Gastroesophageal sphincter (tissue), 4 donors: Measurements from ENCODE around the gene CYP3A7. TPM values are rescaled to one million over a fixed set of nuclear protein-coding genes. Genes with fewer than 3 reads are reported as not detected.

Experiments
- ATAC-seq: fragments of 150-250 bp; one replicate; pipeline ENCODE4 v1.9.1; 2016; ENCODE audit warnings: mild to moderate bottlenecking, moderate library complexity
- H3K27ac ChIP-seq, 4 donors: fragments of 200-600 bp; sonication (generic) in 3 of 4; 1 replicate in 3 of 4; 2 replicates in 1 of 4; pipeline ENCODE4 v1.5.1; 2016 to 2019
- H3K27me3 ChIP-seq: fragments of 200-600 bp; sonication (generic); one replicate; pipeline ENCODE4 v1.5.1; 2019
- H3K36me3 ChIP-seq, 2 donors: fragments of 200-600 bp; sonication (generic); one replicate each; pipeline ENCODE4 v1.5.1; 2019; ENCODE audit warnings: control low read depth in 1 of 2
- H3K4me1 ChIP-seq, 3 donors: fragments of 200-600 bp; sonication (generic); 1 replicate in 2 of 3; 2 replicates in 1 of 3; pipeline ENCODE4 v1.5.1; 2016 to 2019; ENCODE audit warnings: control low read depth in 2 of 3
- H3K4me3 ChIP-seq, 2 donors: fragments of 200-600 bp; sonication (generic); one replicate each; pipeline ENCODE4 v1.5.1; 2019; ENCODE audit warnings: mild to moderate bottlenecking in 1 of 2, moderate library complexity in 1 of 2
- H3K9me3 ChIP-seq, 3 donors: fragments of 200-600 bp; sonication (generic); one replicate each; pipeline ENCODE4 v1.5.1; 2017 to 2019; ENCODE audit warnings: control low read depth in 2 of 3
- EP300 ChIP-seq: sonication (generic); formaldehyde crosslinking; IDR thresholded peaks from one replicate; pipeline ENCODE4 v1.6.1; 2017; ENCODE audit warnings: antibody characterized with exemption, mild to moderate bottlenecking
- POLR2A ChIP-seq, 2 donors: fragments of 450-650 bp; IDR thresholded peaks; one replicate each; pipeline ENCODE4 v1.6.1; 2017; ENCODE audit warnings: antibody characterized with exemption in 2 of 2, mild to moderate bottlenecking in 2 of 2, moderate library complexity in 1 of 2
- POLR2AphosphoS5 ChIP-seq: sonication (generic); formaldehyde crosslinking; IDR thresholded peaks from one replicate; pipeline ENCODE4 v1.6.1; 2017; ENCODE audit warnings: antibody characterized with exemption
- WGBS, 2 donors: methylation state at CpG; one replicate each; pipeline ENCODE4 v1.1.5; 2018; ENCODE audit warnings: low coverage in 1 of 2; 5-methylcytosine and 5-hydroxymethylcytosine counted together
- total RNA-seq, 4 donors: library from RNA; depleted of rRNA; stranded (reverse); fragments of >200 nt; gene quantifications; one replicate each; pipeline ENCODE4 v1.1.0, GENCODE V29; 2016
- TF ChIP-seq, protein P1 (sequence below), 4 experiments: fragments of 200-600 bp in 2 of 4; fragments of 450-650 bp in 2 of 4; sonication (generic) in 1 of 4; IDR thresholded peaks; one replicate each; pipeline ENCODE4 v1.5.1; 2017 to 2019; ENCODE audit warnings: antibody characterized with exemption in 4 of 4, mild to moderate bottlenecking in 2 of 4, moderate library complexity in 2 of 4

Gene CYP3A7
- total RNA-seq, 4 donors from 2014 or later: not detected

DNA sequence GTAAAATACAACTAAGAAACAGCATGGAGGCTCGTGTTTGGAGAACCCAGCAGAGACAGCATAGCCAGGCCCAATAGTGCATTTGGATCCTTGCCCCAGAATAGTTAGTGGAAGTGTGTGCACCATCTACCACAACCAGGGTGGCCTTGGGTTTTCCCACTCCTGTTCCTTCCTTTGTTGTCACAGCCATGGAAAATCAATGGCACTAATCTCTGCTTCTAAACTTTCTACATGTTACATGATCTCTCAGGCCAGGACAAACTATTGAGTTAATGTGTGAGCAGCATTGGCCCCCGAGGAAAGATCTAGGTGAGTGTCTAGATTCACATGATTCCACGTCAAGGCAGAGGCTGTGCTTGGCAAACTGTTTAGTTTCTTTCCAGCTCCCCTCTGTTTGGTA is 2.0 kb downstream of the CYP3A7 start:
- H3K4me3 ChIP-seq: no peak overlapping the region
- no peaks in the 10 kb centered on the region for H3K9me3 ChIP-seq
- 79 to 100% methylated on average over 1 to 3 of the region's 3 CpGs for WGBS, 2 donors
- no peaks in the 10 kb centered on the region for H3K4me1 ChIP-seq
- no peak overlapping the region for H3K27ac ChIP-seq
- ATAC-seq: no peak
- H3K27me3 ChIP-seq: no peaks in the 10 kb centered on the region
- TF ChIP-seq EP300 (no peak), POLR2AphosphoS5 (no peak), POLR2A (IDR thresholded peaks at IDR 0.05) (no peak)
- TF ChIP-seq, protein P1, sequence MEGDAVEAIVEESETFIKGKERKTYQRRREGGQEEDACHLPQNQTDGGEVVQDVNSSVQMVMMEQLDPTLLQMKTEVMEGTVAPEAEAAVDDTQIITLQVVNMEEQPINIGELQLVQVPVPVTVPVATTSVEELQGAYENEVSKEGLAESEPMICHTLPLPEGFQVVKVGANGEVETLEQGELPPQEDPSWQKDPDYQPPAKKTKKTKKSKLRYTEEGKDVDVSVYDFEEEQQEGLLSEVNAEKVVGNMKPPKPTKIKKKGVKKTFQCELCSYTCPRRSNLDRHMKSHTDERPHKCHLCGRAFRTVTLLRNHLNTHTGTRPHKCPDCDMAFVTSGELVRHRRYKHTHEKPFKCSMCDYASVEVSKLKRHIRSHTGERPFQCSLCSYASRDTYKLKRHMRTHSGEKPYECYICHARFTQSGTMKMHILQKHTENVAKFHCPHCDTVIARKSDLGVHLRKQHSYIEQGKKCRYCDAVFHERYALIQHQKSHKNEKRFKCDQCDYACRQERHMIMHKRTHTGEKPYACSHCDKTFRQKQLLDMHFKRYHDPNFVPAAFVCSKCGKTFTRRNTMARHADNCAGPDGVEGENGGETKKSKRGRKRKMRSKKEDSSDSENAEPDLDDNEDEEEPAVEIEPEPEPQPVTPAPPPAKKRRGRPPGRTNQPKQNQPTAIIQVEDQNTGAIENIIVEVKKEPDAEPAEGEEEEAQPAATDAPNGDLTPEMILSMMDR (IDR thresholded peaks at IDR 0.05): no peak
- peaks cover 0 to 17% of the 10 kb centered on the region in 2 donors for H3K36me3 ChIP-seq

DNA sequence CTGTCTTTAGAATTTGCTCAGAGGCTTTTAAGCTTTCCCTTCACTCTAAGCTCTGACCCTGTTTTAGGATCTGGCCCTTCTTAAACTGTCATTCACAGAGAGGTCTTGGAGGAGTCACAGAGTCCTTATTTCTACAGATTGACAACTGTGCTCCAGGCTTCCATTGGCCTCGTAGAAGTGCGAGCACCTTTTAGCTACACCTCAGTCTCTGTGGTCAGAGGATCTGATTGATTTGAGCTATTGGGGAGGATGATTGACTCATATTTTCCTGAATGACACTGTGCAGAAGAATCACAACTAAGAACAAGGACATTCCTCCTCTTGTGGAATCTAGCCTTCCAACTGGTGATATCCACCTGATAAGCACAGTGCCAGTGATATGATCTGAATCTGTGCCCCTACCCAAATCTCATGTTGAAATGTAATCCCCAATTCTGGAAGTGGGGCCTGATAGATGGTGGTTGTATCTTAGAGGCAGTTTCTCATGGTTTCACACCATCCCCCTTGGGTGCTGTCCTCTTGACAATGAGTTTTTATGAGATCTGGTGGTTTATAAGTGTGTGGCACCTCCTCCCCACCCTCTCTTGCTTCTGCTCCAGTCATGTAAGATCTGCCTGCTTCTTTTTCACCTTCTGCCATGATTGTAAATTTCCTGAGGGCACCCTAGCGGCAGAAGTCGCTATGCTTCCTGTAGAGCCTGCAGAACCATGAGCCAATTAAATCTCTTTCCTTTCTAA is 3.2 kb downstream of the CYP3A7 start:
- H3K36me3 ChIP-seq: peaks cover 0 to 5% of the 10 kb centered on the region in 2 donors
- TF ChIP-seq, protein P1 (IDR thresholded peaks at IDR 0.05): no peak
- TF ChIP-seq POLR2A (IDR thresholded peaks at IDR 0.05) (no peak), EP300 (no peak), POLR2AphosphoS5 (no peak)
- H3K4me3 ChIP-seq: no peak overlapping the region
- H3K9me3 ChIP-seq: no peaks in the 10 kb centered on the region
- H3K27me3 ChIP-seq: no peaks in the 10 kb centered on the region
- ATAC-seq: no peak
- H3K4me1 ChIP-seq: no peaks in the 10 kb centered on the region
- H3K27ac ChIP-seq: no peak overlapping the region
- 100% methylated on average over 2 to 4 of the region's 4 CpGs for WGBS, 2 donors

DNA sequence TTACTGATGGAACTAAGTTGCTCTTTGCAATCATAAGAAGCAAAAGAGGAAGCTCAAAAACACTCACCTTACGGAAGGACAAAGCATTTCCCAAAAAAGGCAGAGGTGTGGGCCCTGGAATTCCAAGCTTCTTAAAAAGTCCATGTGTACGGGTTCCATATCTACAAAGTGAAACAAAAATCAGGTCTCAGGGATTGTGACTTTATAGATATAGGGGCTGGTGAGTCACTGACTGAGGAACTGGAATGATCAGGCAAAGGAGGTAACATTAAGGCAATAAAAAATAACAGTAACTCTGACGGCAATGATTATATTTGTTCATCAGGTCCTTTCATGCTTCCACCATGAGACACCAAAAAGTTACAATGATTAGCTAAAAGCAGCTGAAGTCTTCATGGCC is 4.0 kb downstream of the CYP3A7 start:
- no peaks in the 10 kb centered on the region for H3K9me3 ChIP-seq
- no peaks in the 10 kb centered on the region for H3K36me3 ChIP-seq
- H3K4me1 ChIP-seq: no peaks in the 10 kb centered on the region
- H3K4me3 ChIP-seq: no peak overlapping the region
- H3K27ac ChIP-seq: no peak overlapping the region
- 79 to 81% methylated on average over 3 of the region's 3 CpGs for WGBS, 2 donors
- TF ChIP-seq POLR2AphosphoS5 (no peak), POLR2A (IDR thresholded peaks at IDR 0.05) (no peak)
- TF ChIP-seq, protein P1 (IDR thresholded peaks at IDR 0.05): no peak
- no peaks in the 10 kb centered on the region for H3K27me3 ChIP-seq
- ATAC-seq: no peak

DNA sequence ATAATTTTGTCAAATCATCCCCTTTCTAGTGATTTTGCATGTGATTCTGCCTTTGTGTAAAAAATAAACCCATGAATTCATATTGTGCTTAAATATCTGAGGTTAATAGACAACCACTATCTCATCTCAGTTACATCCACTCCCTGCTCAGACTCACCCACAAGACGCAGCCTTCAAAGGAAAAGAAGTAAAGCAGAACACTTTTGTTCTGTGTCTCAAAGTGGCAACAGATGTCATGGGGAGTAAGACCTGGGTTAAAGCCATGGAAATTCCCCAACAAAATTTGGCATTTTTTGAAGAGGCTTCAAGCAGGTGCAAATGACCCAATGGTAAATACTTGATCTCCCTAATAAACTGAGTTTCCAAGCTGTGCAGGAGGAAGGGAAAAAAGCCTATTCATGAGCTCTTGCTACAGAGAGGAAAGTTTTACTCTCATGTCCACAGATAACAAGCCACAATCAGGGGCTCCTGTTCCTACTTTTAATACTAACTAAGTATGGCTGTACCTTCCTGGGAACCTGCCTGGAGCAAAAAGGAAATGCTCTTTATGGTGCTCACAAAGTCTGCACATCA is 4.7 kb downstream of the CYP3A7 start:
- WGBS, 2 donors: 63 to 100% methylated on average over 1 of the region's 1 CpG

More for the DNA sequence above, 4.7 kb downstream of the CYP3A7 start:
- Histone ChIP-seq H3K4me3 (no peak overlapping the region), H3K36me3 (no peaks in the 10 kb centered on the region), H3K4me1 (no peaks in the 10 kb centered on the region), H3K27me3 (no peaks in the 10 kb centered on the region), H3K27ac (no peak overlapping the region), H3K9me3 (no peaks in the 10 kb centered on the region)
- ATAC-seq: no peak
- TF ChIP-seq, protein P1 (IDR thresholded peaks at IDR 0.05): no peak
- no peak for TF ChIP-seq EP300
- TF ChIP-seq POLR2AphosphoS5: no peak
- no peak for TF ChIP-seq POLR2A (IDR thresholded peaks at IDR 0.05)
